Endothelial cell of umbilical vein (primary cell): Measurements from ENCODE around the gene GALNT14. TPM values are rescaled to one million over a fixed set of nuclear protein-coding genes. Genes with fewer than 3 reads are reported as not detected.

Source experiments
- BruUV-seq: library from RNA; stranded (reverse); fragments of 400-500 nt; replicated peaks from 2 replicates; lab custom pipeline; 2021; lab: Mats Ljungman, UMichigan
- CTCF ChIA-PET: fragments of 300-600, 350-600 bp; sonication (Branson Sonifier 250); formaldehyde crosslinking; loops from one replicate; lab custom pipeline; 2021; ENCODE audit warnings: antibody characterized with exemption, inconsistent platforms; lab: Charles Lee
- POLR2A ChIA-PET: fragments of 300-600, 350-600 bp; sonication (Branson Sonifier 250); formaldehyde crosslinking; loops from one replicate; lab custom pipeline; 2021; ENCODE audit warnings: antibody characterized with exemption, inconsistent platforms; lab: Charles Lee
- DNase-seq: peaks from one replicate; pipeline ENCODE4 v3.0.0-alpha.2; 2011; ENCODE audit warnings: low read depth, low spot score
- FAIRE-seq: peaks from 2 replicates; lab custom pipeline; 2011; peaks lifted over from hg19 to GRCh38; lab: Jason Lieb, UNC
- H2AFZ ChIP-seq: 2 replicates; pipeline ENCODE4 v1.6.0; 2012; ENCODE audit warnings: low read depth, low read length, control low read depth, inconsistent platforms
- H3K27ac ChIP-seq: 2 replicates; pipeline ENCODE4 v1.5.1; 2011; ENCODE audit warnings: low read depth, mild to moderate bottlenecking, control low read depth, low read length, moderate library complexity; ENCODE audit not compliant: insufficient read depth
- H3K27me3 ChIP-seq, 2 experiments: 2 replicates each; pipeline versions ENCODE4 v1.6.0 to v1.6.1; 2011; ENCODE audit warnings: low read length in 2 of 2, mixed read lengths in 1 of 2; ENCODE audit not compliant: control insufficient read depth in 2 of 2, insufficient read depth in 2 of 2
- H3K36me3 ChIP-seq, 2 experiments: 2 replicates in 1 of 2; 3 replicates in 1 of 2; pipeline ENCODE4 v1.5.1; 2011; ENCODE audit warnings: low read length in 2 of 2, mild to moderate bottlenecking in 1 of 2, moderate library complexity in 1 of 2; ENCODE audit not compliant: control insufficient read depth in 2 of 2, insufficient read depth in 2 of 2; ENCODE audit errors: extremely low read depth in 1 of 2
- H3K4me1 ChIP-seq: 3 replicates; pipeline ENCODE4 v1.5.1; 2011; ENCODE audit warnings: mild to moderate bottlenecking, low read length; ENCODE audit not compliant: control insufficient read depth, insufficient read depth; ENCODE audit errors: extremely low read depth
- H3K4me2 ChIP-seq: 2 replicates; pipeline ENCODE4 v1.6.1; 2011; ENCODE audit warnings: low read length, control low read depth, mixed read lengths; ENCODE audit not compliant: insufficient read depth
- H3K4me3 ChIP-seq, 3 experiments: fragments of 200-600 bp in 1 of 3; sonication (generic), shearing (Covaris generic) in 1 of 3; replicated peaks in 1 of 3; 2 replicates each; pipeline ENCODE4 v1.5.1; 2011 to 2016; ENCODE audit warnings: control low read depth in 3 of 3, low read length in 3 of 3, mild to moderate bottlenecking in 2 of 3, inconsistent platforms in 1 of 3, low read depth in 1 of 3, moderate library complexity in 1 of 3; ENCODE audit not compliant: insufficient read depth in 1 of 3
- H3K79me2 ChIP-seq: 2 replicates; pipeline ENCODE4 v1.6.0; 2012; ENCODE audit warnings: low read length, inconsistent platforms; ENCODE audit not compliant: control insufficient read depth, insufficient read depth
- H3K9ac ChIP-seq: replicated peaks from 2 replicates; pipeline ENCODE3; 2011; ENCODE audit warnings: low read length, control low read depth; ENCODE audit not compliant: insufficient read depth; ENCODE audit errors: extremely low read depth
- H3K9me1 ChIP-seq: replicated peaks from 3 replicates; pipeline ENCODE4 v1.6.0; 2011; ENCODE audit warnings: mild to moderate bottlenecking, low read length; ENCODE audit not compliant: control insufficient read depth, insufficient read depth; ENCODE audit errors: extremely low read depth
- H3K9me3 ChIP-seq: replicated peaks from 2 replicates; pipeline ENCODE4 v1.5.1; 2012; ENCODE audit warnings: low read length, inconsistent platforms; ENCODE audit not compliant: control insufficient read depth, insufficient read depth
- H4K20me1 ChIP-seq: replicated peaks from 2 replicates; pipeline ENCODE3; 2011; ENCODE audit warnings: mild to moderate bottlenecking, low read length; ENCODE audit not compliant: control insufficient read depth, insufficient read depth; ENCODE audit errors: extremely low read depth
- CTCF ChIP-seq, 2 donors: IDR thresholded peaks; 1 replicate in 1 of 2; 2 replicates in 1 of 2; pipeline ENCODE4 v1.5.1; 2011; ENCODE audit warnings: low read length in 2 of 2, mild to moderate bottlenecking in 2 of 2, moderate library complexity in 2 of 2, control low read depth in 1 of 2, inconsistent platforms in 1 of 2, low read depth in 1 of 2; ENCODE audit not compliant: insufficient read depth in 1 of 2; ENCODE audit errors: extremely low read depth in 1 of 2
- EZH2 ChIP-seq: IDR thresholded peaks from 2 replicates; pipeline ENCODE4 v1.6.1; 2012; ENCODE audit warnings: borderline replicate concordance, low read depth, mild to moderate bottlenecking, moderate library complexity, low read length, inconsistent platforms; ENCODE audit not compliant: severe bottlenecking
- FOS ChIP-seq: IDR thresholded peaks from 2 replicates; pipeline ENCODE4 v1.6.1; 2011; ENCODE audit warnings: mild to moderate bottlenecking, low read length, moderate library complexity, borderline replicate concordance; ENCODE audit not compliant: insufficient read depth
- GATA2 ChIP-seq: IDR thresholded peaks from 2 replicates; pipeline ENCODE4 v1.7.0; 2011; ENCODE audit warnings: low read depth, mild to moderate bottlenecking, moderate library complexity, mixed read lengths, low read length; ENCODE audit not compliant: insufficient read length, insufficient read depth
- JUN ChIP-seq: IDR thresholded peaks from 2 replicates; pipeline ENCODE4 v1.6.1; 2011; ENCODE audit warnings: borderline replicate concordance, low read depth; ENCODE audit not compliant: insufficient read length, insufficient read depth
- MAX ChIP-seq: IDR thresholded peaks from 2 replicates; pipeline ENCODE4 v1.6.1; 2011; ENCODE audit not compliant: insufficient read depth, insufficient read length
- MYC ChIP-seq: IDR thresholded peaks from one replicate; pipeline ENCODE4 v1.6.1; 2011; ENCODE audit warnings: mild to moderate bottlenecking, low read depth, low read length
- POLR2A ChIP-seq: IDR thresholded peaks from 2 replicates; pipeline ENCODE4 v1.6.1; 2012; ENCODE audit warnings: low read depth, mild to moderate bottlenecking, control low read depth, low read length
- POLR2AphosphoS5 ChIP-seq: IDR thresholded peaks from 2 replicates; pipeline ENCODE4 v1.6.1; 2012; ENCODE audit warnings: low read depth, mild to moderate bottlenecking, control low read depth, low read length, moderate library complexity; ENCODE audit not compliant: insufficient read depth
- dilution Hi-C: fragments of 300-500 bp; cut with MboI; formaldehyde crosslinking; loops from one replicate; pipeline ENCODE4 v1.15.0; 2019; ENCODE audit warnings: low sequenced_read_pairs; ENCODE audit not compliant: extremely low pct_ligation_motif_present
- intact Hi-C: fragments of 100-400 bp; cut with micrococcal nuclease; formaldehyde crosslinking; loops from one replicate; pipeline ENCODE4 v1.10.0; 2022
- polyA plus RNA-seq, 4 experiments: library from polyadenylated mRNA; depleted of rRNA in 3 of 4; stranded (reverse) in 3 of 4; unstranded in 1 of 4; fragments of >200 nt; gene quantifications; 2 replicates each; pipeline versions ENCODE4 v1.2.1 to v1.2.3, GENCODE V29; 2011 to 2012; ENCODE audit warnings: missing spikeins in 1 of 4
- total RNA-seq: library from RNA; stranded (reverse); gene quantifications from 2 replicates; pipeline ENCODE4 v1.2.3, GENCODE V29; 2021

The GALNT14 gene
- total and polyA plus RNA-seq, 2 donors (not counting 3 experiments of a cell fraction or from before 2014, with no cell fraction given), result 0.04 to 0.40 TPM

DNA sequence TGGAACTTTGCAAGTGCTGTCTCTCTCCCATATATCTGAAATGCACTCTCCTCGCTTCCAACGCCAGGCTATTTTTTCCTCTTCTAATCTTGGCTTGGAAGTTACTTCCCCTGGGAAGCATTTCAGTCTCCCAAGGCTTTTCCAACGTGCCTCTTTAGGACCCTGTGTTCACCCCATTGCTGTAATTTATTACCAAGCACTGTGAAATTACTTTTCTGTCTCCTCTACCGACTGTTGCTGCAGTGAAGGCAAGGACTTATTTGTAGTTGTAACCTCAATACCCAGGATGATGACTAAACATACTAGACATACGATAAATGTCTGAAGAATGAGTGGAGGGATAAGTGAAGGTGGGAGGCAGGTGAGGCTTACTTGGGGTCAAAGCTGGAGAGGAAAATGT is 163.7 kb downstream of the GALNT14 start:
- DNase-seq (no peak), FAIRE-seq (no peak)
- no TSS peak for BruUV-seq

More for the DNA sequence above, 163.7 kb downstream of the GALNT14 start:
- intact Hi-C loops, result no loop called here
- Histone ChIP-seq H2AFZ (no peak overlapping the region), H3K36me3 (no peaks in the 10 kb centered on the region), H3K4me3 (no peak overlapping the region), H3K79me2 (no peaks in the 10 kb centered on the region), H3K27me3 (no peaks in the 10 kb centered on the region), H3K27ac (no peak overlapping the region), H3K4me1 (no peaks in the 10 kb centered on the region), H4K20me1 (no peaks in the 10 kb centered on the region), H3K4me2 (no peak overlapping the region), H3K9me3 (no peaks in the 10 kb centered on the region), H3K9ac (no peak overlapping the region), H3K9me1 (no peaks in the 10 kb centered on the region)
- POLR2A ChIA-PET, result no interaction called here
- CTCF ChIA-PET, result no interaction called here
- no peak for TF ChIP-seq JUN
- TF ChIP-seq CTCF (IDR thresholded peaks at IDR 0.05; ENCODE audit: extremely low read depth in 1 of 2, insufficient read depth in 1 of 2, low read depth in 1 of 2, low read length in 2 of 2), result no peak
- TF ChIP-seq POLR2A, result no peak
- TF ChIP-seq MYC, result no peak
- no peak for TF ChIP-seq EZH2
- TF ChIP-seq MAX, result no peak
- TF ChIP-seq FOS, result no peak
- no peak for TF ChIP-seq GATA2
- TF ChIP-seq POLR2AphosphoS5, result no peak
- dilution Hi-C loops, result no loop called here
